GM21619 (cell line): ENCODE data around the gene ARHGAP26.

Experiments used
- ATAC-seq: cut with Tn5 transposase; IDR thresholded peaks from one replicate; pipeline ENCODE4 v1.9.1; 2021; ENCODE audit not compliant: unreplicated experiment

ARHGAP26 gene

GRCh38 chr5:142828797-142829535 lies 58.8 kb downstream of the ARHGAP26 start:
- ATAC-seq: no peak

- ATAC-seq: no peak
Observed at GRCh38 chr5:142829801-142830220, 59.6 kb downstream of the ARHGAP26 start.

- no peak for ATAC-seq
Observed at GRCh38 chr5:142830241-142831008, 60.2 kb downstream of the ARHGAP26 start.

DNA sequence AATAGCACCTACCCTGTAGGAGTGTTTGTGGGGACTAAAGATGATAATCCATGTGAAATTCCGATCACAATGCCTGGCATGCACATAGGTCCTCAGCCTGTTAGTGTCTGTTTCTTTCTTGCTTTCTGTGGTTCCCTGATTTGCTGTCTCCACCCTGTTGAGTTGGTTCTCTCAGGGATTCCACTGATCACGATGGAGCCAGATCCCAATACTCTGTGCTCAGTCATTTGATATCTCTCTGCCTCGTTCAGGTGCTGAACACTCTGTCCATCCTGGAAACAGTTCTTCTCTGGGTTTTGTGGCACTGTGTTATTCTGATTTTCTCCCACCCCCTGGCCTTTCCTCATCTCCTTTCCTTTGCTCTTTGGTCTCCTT lies 60.8 kb downstream of the ARHGAP26 start:
- ATAC-seq: no peak

DNA sequence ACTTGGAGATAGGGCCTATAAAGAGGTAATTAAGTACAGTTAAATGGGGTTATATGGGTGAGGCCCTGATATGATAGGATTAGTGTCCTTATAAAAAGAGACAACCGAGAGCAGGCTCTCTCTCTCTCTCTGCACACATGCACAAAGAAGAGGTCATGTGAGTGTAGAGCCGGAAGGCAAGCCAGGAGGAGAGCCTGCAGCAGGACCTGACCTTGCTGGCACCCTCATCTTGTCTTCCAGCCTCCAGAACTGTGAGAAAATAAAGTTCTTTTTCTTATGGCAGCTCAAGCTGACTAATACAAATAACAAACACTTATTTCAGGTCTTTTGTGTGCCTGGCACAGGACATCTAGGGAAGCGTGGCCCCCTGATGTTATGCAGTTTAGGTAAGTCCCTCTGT lies 62.1 kb downstream of the ARHGAP26 start:
- no peak for ATAC-seq

DNA sequence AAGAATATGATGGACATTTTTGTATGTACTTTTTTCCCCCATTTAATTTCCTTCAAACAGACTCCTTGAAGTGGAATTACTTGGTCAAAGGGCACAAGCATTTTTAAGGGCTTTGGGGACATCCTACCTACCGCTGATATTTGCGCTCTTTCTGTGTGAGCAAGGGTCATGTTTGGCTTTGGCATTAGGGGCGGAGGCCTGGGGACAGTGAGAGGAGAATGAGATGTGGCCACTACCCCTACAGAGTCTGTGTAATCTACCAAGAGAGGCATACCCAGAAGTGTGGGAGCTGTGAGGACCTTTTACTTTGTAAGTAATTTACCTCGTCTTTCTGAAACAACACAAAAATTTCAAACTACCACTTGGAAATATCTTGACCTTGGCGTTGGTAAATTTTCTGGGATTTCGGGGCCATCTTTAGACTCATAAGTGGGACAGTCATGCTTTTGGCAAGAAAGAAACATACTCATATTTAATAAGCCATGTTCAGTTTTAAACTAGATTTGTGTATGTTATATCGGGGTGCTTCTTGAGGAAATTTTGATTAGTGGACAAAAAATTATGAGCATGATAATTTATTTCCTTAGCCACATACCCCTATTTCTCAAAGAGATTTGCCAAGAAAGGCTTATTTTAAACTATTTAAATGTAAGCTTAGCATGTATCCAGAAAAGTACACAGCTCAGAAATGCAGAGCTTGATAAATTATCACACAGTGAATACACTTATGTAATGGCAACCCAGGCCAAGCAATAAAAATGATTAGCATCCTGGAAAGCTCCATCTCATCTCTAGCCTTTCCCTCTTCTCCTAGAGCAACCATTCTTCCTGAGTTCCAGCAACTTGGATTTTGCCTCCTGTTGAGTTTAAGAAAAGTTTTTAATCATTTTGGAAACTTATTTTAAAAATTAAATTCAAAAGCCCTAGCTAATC lies 63.6 kb downstream of the ARHGAP26 start:
- no peak for ATAC-seq

GRCh38 chr5:142834504-142834903 lies 64.3 kb downstream of the ARHGAP26 start:
- no peak for ATAC-seq

DNA sequence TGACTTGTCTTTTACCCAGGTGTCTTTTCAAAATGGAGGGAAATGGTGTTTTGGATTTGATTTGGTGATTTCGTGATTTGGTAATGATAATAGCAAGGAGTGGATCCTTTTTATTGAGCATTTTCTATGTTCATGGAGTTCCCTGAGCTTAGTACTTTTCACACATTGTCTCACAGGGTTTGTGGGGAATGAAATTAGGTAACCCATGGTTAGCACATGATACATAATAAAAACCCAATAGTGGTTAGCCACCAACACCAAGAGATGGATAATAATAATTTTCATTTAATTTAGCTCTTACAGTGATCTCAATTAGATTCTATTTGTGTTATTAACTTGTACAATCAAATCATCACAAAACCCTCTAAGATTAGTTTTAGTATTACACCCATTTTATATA lies 65.4 kb downstream of the ARHGAP26 start:
- ATAC-seq: no peak

DNA sequence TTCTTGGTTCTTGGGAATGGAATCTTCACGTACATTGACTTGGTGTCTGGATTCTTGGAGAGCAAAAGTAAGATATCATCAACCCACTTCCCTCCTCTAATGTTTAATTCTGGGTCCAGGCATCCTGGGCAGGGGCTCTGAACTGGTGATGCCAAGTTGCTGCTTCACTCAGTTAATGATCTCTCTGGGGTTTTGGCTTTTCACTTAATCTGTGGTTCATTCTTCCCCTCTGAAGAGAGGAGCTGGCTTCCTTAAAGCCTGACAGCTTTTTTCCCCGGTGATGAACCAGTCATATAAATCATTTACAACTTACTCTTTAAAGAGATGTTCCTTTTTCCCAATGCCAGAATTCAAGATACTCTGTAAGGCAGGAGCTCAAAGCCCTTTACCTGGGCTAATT lies 65.9 kb downstream of the ARHGAP26 start:
- ATAC-seq: no peak

DNA sequence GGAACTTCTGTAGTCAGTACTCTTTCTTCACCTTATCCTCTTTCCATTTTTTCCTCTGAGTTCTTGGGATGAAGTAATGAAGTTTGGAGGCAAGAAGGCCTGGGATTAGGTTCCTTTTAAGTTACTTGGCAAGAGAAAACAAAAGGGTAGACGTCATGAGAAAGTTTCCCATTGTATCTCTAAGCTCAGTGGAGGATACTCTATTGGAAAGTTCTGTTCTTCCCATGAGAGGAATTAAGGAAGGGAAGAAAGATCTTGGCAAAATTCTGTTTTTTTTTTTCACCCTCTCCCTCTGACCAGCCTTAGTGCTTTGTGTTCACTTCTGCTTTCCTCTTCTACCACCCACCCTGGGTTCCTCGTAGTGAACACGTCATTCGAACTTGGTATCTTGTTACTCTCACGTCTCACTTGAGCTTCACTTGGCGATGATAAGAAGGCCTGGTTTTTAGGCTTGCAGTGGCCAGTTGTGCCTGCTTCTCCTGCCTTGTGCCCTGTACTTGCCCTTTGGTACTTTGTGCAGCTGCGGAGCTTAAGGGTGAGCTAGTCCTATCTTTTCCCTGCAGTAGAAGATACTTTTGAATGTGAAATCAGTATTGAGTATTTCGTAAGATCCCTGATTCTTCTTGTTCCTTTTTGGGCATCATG lies 67.0 kb downstream of the ARHGAP26 start:
- no peak for ATAC-seq

DNA sequence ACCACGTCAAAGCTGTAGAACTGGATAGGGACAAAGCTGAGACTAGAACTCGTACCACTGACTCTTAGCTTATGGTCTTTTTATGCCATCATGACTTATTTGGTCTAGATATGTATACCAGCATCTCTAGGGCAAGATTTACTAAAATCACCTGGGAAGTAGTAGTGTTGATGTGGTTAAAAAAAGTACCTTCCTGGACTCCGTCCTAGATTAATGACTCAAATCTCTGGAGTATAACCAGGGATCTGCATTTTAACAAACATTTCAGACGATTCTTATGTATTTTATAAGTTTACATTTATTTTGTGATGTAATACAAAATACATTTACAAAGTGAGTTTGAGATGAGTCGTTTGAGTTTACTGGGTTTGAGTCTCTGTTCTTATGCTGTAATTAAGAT lies 68.7 kb downstream of the ARHGAP26 start:
- ATAC-seq: no peak

DNA sequence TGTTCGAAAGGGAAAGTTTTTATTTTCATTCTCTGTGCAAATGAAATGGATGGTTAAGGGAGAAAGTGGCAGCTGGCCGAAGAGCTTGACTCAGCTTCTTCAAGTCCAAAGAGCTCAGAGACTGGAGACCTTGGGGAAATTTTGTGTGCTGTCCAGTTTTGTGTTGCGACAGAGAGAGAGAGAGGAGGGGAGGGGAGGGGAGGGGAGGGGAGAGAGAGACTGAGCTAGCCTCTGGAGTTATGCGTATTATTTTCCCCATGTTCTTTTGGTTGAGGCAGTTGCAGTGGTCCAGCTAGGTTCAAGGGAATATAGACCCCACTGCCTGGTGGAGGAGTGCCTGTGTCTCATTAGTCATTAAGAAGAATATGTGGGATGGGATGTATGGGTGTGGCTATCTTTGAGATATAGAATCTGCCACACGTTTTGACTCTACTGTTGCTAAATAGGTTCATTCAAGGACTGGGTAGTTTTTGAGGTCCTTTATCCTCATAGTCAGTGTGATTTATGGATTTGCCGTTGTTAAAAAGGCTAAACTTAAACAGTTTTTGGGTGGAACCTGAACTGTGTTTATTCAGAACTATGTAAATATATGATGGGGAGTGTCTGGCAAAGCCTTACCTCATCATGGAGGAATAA lies 69.7 kb downstream of the ARHGAP26 start:
- ATAC-seq: no peak

GRCh38 chr5:142840575-142840974 lies 70.4 kb downstream of the ARHGAP26 start:
- ATAC-seq: no peak

GRCh38 chr5:142841511-142842265 lies 71.5 kb downstream of the ARHGAP26 start:
- no peak for ATAC-seq

DNA sequence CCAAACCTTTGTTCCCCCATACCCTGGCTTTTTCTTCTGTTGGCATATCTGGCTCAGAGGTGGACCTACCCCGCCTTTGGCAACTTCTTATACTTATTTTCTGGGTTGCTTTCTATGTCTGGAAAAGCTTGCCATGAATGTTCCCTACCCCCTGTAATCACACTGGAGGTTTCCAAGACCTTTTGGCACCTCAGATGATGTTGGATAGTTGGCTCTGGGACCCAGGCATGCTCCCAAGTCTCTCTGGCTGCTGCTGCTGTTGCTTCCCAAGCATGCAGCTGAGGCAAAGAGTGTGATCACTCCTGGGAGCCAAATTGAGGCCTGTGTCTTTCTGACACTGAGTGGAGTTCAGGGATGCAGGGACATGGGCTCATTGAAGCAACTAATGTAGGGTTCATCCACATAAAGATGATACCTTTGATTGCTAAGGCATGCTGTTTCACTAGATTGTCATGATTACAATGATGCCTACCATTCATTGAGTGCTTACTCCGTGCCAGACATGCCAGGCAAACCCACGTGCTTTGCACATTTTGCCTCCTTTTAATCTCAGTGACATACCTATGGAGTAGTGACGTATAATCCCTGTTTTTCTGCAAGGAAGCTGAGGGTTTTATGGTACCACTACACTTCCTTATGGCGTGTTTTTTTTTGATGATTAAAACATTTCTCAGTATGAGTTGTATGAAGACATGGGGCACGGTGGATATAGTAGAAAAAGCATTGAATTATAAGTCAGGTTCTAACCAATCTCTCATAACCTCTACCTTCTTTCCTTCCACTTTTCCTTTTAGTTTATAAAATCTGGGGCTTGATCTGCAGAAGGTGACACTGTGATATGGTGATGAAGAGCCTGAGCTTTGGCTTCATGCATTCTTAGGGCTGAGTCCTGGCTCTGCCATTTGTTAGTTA lies 73.1 kb downstream of the ARHGAP26 start:
- no peak for ATAC-seq

DNA sequence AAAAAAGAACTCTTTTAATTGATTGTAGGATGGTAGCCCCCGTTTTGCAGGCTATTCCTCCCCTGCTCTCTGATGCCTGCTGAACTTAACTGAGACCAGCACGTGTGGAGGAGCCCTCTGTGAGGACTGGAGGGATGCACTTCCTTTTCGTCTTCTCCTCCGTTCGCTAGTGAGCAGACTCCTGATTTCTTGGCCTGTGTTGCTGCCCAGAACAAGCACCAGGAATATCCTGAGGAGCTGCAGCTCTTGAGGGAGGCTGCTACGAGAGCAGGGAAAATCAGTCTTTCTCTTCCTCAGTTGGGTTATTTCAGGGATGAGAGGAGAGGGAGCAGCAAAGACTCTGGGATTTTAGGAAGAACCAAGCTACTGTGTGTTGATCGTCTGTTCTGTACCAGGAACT lies 74.7 kb downstream of the ARHGAP26 start:
- ATAC-seq: no peak

DNA sequence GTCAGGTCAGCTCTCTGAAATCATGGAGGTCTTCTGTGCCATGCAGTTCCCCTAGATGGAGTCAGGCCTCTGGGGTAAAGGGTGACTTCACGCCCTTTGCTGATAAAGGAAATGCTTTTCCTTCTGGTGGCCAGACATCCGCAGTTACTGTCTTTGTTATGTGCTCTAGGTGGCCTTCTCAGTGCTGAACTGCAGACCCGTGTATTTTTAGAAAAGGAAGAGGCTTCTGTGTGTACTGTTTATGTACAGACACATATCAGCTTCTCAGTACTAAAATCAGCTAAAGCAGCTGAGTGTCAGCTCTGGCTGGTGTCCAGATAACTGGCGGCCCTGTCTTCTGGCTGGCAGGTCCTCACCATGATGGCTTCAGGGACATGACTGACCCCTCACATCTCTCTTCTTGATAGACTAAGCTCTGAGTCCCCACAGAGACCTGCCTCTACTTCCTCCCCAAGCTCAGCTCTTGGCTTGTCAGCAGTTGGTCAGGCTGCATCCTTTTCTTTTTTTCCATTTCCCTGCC lies 75.3 kb downstream of the ARHGAP26 start:
- peak; percentile 52 for ATAC-seq

DNA sequence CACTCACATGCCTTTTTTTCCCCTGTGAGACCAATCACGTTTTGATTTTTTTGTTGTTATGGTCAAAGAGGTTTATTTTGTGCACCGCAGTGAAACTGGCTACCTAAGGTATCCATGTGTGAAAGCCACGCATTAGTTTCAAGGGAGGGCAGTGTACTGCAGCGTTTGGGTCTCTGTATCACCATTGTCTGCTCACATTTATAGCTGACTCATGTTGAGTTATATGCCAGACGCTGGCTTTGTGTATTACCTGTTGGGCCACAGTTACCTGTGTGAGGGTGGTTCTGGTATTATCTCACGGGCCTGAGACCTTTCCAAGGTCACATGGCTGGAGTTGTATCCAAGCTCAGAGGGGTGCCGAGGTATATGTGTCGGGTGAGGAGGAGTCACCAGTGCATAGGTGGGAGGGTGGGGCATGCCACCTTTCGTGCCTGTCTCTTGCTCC lies 75.8 kb downstream of the ARHGAP26 start:
- peak; percentile 51 for ATAC-seq
